GM12865 (cell line): ENCODE measurements around the gene BIVM.

ENCODE experiments used
- DNase-seq: peaks from one replicate; pipeline ENCODE4 v3.0.0; 2010; ENCODE audit warnings: low read depth
- H3K4me3 ChIP-seq: 2 replicates; pipeline ENCODE4 v1.5.1; 2011; ENCODE audit warnings: mild to moderate bottlenecking, low read depth, low read length, control low read depth
- TF ChIP-seq, protein P1 (sequence below): IDR thresholded peaks from 2 replicates; pipeline ENCODE4 v1.5.1; 2011; ENCODE audit warnings: low read length, control low read depth, low read depth, inconsistent platforms; ENCODE audit not compliant: insufficient read depth; ENCODE audit errors: missing control alignments

The BIVM gene

DNA sequence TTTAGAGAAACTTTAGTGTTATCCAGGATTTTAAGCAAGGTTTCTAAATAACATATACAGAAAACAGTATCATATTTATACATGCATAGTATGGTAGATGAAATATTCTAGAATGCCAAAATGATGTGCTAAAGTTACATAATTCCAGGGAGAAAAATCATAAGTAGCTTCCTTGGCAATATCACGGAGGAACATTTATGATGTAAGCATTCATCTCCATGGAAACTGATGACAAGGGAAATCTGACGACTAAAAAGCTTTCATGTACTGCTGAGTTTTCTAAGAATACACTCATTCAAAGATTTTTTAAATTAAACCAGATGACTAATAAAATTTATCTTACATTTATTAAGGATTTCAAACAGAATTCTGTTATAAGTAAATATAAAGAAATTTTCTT, 30.0 kb upstream of the BIVM start:
- no peak overlapping the region for H3K4me3 ChIP-seq
- no peak for DNase-seq
- TF ChIP-seq, protein P1, sequence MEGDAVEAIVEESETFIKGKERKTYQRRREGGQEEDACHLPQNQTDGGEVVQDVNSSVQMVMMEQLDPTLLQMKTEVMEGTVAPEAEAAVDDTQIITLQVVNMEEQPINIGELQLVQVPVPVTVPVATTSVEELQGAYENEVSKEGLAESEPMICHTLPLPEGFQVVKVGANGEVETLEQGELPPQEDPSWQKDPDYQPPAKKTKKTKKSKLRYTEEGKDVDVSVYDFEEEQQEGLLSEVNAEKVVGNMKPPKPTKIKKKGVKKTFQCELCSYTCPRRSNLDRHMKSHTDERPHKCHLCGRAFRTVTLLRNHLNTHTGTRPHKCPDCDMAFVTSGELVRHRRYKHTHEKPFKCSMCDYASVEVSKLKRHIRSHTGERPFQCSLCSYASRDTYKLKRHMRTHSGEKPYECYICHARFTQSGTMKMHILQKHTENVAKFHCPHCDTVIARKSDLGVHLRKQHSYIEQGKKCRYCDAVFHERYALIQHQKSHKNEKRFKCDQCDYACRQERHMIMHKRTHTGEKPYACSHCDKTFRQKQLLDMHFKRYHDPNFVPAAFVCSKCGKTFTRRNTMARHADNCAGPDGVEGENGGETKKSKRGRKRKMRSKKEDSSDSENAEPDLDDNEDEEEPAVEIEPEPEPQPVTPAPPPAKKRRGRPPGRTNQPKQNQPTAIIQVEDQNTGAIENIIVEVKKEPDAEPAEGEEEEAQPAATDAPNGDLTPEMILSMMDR, result no peak

DNA sequence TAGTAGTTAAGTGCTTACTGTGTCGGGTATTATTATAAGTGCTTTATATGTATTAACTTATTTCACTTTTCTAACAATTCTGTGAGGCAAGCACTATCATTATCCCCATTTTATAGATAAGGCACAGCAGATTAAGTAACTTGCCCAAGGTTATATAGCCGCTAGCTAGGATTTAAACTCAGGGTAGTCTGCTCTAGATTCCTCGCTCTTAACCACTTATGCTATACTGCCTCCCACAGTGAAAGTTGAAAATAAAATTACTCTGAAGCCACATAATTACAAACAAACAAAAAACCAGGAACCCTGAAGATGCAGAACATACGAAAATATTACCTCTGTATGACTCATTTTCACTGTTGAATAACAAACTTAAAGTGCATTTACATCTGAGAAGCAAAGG, 29.2 kb upstream of the BIVM start:
- TF ChIP-seq, protein P1, result no peak
- no peak for DNase-seq
- H3K4me3 ChIP-seq, result no peak overlapping the region

DNA sequence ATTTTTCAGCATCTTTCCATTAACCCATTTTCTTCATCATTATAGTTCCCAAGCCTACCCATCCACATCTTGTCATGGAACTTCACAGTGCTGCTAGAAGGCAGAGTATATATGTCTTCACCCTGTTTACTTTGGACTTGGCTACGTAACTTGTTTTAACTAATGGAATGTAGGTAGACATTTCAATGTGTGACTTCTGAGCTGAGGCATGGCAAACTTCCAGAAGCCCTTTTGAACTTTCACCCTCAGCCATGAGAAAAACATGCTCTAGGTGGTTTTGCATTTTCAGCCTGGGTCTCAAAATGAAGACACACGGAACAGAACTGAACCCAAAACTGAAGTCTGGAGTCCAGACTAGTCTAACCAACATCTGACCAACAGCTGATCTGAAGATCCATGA, 28.5 kb upstream of the BIVM start:
- no peak for DNase-seq
- TF ChIP-seq, protein P1, result no peak
- H3K4me3 ChIP-seq, result no peak overlapping the region

DNA sequence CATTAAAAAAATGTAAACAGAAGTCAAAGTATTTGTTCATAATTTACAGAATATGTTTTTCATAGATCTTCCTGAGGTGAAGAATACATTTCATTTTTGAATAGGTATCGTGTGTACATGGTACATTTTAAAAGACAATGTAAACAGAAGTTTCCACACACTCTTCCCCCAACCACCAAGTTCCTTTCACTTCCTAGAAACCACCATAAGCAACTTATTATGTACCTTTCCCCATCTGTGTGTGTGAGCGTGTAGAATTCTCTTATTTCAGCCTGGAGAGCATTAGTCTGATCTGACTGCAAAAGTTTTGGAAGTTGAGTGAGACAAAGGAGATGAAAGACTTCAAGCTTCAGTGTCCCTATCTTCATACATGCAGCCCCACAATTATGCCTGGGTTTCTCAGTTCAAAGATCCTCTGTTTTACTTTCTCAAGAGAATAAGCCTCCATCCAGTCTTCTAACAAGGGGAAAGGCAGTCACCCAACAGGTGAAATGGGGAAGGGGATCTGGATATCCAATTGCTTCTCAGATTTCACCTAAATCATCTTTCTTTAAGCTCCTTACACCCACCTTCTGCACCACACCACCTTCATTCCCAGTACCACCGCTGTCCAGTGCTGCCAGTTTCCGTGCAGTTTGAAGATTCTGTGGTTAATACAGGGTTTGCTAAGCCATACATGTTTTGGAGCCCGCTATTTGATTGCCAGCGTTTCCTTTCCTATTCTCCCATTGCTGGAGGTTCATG, 27.4 kb upstream of the BIVM start:
- TF ChIP-seq, protein P1, result no peak
- DNase-seq, result no peak
- no peak overlapping the region for H3K4me3 ChIP-seq

DNA sequence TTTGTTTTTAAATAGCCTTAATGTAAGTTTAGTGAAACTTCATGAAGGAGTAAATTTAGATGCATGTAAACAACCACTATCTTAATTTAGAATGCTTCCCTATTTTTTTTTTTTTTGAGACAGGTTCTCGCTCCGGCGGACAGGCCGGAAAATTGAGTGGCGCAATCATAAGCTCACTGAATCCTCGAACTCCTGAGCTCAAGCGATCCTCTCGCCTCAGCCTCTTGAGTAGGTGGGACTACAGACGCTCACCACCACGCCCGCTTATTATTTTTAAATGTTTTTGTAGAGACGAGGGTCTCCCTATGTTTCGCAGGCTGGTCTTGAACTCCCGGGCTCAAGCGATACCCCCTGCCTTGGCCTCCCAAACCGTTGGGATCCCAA, 26.9 kb upstream of the BIVM start:
- no peak for DNase-seq
- no peak overlapping the region for H3K4me3 ChIP-seq
- TF ChIP-seq, protein P1, result no peak

DNA sequence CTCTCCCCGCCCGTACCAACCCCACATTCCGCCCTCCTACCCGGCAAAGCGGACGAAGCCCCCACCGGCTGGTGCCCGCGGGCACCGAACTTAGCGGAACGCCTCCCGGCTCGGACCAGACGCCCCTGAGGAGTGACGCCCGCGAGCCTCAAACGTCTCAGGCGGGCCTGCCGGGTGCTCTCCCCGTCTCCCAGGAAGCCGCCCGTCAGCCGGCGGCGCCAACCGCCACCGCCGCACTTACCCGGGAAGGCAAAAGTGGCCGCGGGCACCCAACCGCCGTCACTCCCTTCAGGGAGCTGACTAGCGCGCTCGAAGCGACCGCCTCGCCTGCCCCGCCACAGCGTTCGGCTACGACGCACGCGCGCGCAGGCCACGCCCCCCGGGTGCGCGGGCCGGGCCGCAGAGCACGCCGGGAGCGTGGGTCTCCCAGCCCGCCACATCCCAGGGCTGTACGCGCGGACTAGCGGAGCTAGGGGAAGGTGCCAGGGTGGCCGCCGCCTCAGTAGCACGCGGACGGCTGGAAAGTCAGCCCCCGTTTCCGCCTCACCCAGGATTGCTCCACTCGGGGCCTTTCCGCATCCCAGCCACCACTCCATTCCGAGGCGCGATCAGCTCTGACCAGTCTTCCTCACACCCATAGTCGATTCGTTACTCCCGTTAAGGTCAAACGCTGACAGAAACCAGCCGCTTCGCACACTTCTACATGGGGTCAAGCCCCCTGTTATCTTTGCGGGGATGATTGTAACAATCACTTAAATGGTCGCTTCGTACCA, 25.3 kb upstream of the BIVM start, which contains the start of gene TEX30:
Gene TEX30, minus strand, starts transcription at position 346 of the 773 bp plus-strand sequence. CDS start 3,760 bp downstream, outside the sequence.
- DNase-seq, result peak; percentile 93
- H3K4me3 ChIP-seq, result peak within 1 kb of the TSS; percentile 73
- TF ChIP-seq, protein P1, result no peak

DNA sequence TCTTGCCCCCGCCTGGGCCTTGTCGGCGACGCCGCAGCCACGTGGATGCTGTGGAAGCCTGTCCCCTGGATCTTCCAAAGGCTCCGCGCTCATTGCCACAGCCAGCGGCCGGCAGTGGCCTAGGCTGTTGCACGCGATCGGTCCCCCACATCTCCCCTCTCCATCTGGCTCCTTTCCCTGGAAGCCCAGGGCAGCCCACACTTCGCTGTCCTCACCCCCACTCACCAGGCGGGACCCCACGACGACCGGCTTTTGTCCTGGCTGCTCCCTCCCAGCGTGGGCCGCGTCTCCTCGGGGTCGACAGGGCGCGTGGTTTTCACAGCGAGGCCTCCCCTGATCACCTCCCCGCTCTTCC, 24.7 kb upstream of the BIVM start:
- no peak for DNase-seq
- peak overlapping the region; percentile 73 for H3K4me3 ChIP-seq
- TF ChIP-seq, protein P1, result no peak
